Measurements from ENCODE around the gene ACSM6. TPM values are rescaled to one million over a fixed set of nuclear protein-coding genes. Genes with fewer than 3 reads are reported as not detected.
"Not testable (repeated sequence)": the region's sequence is repeated elsewhere in the genome, so short reads cannot be mapped to it uniquely, and the experiment has no call there.

ACSM6 gene
- total and polyA plus RNA-seq, 2 donors (not counting 1 experiment from before 2014, with no cell fraction given): not detected

DNA sequence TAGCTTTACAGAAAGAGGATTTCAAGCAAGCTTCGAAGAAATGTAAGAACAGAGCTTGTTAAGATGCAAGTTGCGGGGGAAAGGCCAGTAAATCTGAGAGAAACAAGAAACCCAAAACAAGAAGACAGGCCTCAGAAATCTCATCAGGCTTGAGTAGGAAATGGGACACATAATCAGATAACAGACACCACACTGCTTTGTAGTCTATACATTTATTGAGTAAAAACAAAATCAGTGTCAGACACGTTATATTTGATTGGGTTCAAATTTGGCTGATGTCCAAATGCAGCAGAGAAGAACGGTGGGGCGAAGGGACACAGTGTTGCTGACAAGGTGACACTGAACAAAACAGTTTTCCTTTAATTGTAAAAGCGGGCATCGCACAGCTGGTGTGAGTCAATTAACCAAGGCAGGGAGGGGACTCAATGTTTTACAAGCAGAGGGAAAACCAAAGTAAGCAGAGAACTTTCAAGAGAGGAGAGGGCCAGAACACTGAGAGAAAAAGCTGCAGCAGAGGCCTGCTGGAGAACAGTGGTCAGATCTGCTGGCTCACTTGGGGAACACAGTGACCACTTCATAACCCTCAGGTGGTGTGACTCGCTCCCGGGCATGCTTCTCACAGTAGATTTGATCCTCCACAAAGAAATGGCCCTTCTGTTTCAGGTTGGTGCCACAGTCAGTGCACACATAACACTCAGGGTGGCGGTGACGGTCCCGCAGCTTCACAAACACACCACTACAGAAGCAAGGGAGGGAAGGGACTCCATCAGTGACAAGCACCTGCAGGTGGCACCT lies 43.5 kb downstream of the ACSM6 start:
- Histone ChIP-seq H3K4me1 (ENCODE audit: control insufficient read depth, extremely low read depth, insufficient read depth, low read length) (peaks cover 17% of the 10 kb centered on the region), H3K36me3 (ENCODE audit: control insufficient read depth, insufficient read depth, low read length) (peaks cover 20% of the 10 kb centered on the region), H3K4me3 (replicated peaks in 1 of 4; ENCODE audit: control extremely low read depth in 1 of 4, insufficient read depth in 1 of 4, low read depth in 3 of 4, low read length in 4 of 4) (no peak overlapping the region), H3K4me2 (ENCODE audit: extremely low read depth, insufficient read depth, low read length) (no peak overlapping the region), H3K27me3 (ENCODE audit: control insufficient read depth, insufficient read depth, low read length) (no peaks in the 10 kb centered on the region), H3K27ac (ENCODE audit: insufficient read depth, low read length) (peak overlapping the region; percentile 16), H3K9ac (ENCODE audit: insufficient read depth, low read length) (no peak overlapping the region), H3K79me2 (ENCODE audit: control insufficient read depth, insufficient read depth, low read length) (no peaks in the 10 kb centered on the region), H4K20me1 (ENCODE audit: control insufficient read depth, extremely low read depth, insufficient read depth, low read length) (no peaks in the 10 kb centered on the region), H2AFZ (ENCODE audit: low read length) (no peak overlapping the region), H3K9me3 (ENCODE audit: control insufficient read depth, insufficient read depth, low read depth, low read length) (no peaks in the 10 kb centered on the region)
- TF ChIP-seq, protein P1, sequence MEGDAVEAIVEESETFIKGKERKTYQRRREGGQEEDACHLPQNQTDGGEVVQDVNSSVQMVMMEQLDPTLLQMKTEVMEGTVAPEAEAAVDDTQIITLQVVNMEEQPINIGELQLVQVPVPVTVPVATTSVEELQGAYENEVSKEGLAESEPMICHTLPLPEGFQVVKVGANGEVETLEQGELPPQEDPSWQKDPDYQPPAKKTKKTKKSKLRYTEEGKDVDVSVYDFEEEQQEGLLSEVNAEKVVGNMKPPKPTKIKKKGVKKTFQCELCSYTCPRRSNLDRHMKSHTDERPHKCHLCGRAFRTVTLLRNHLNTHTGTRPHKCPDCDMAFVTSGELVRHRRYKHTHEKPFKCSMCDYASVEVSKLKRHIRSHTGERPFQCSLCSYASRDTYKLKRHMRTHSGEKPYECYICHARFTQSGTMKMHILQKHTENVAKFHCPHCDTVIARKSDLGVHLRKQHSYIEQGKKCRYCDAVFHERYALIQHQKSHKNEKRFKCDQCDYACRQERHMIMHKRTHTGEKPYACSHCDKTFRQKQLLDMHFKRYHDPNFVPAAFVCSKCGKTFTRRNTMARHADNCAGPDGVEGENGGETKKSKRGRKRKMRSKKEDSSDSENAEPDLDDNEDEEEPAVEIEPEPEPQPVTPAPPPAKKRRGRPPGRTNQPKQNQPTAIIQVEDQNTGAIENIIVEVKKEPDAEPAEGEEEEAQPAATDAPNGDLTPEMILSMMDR (conservative IDR thresholded peaks at IDR 0.05 in 1 of 2, IDR thresholded peaks at IDR 0.05 in 1 of 2; ENCODE audit: low read depth in 1 of 2, low read length in 2 of 2): no peak
- TF ChIP-seq EZH2 (IDR thresholded peaks at IDR 0.05; ENCODE audit: low read length, missing control alignments): no peak
- DNase-seq (ENCODE audit: low read depth in 2 of 2): peak in 1 of 2 donors; percentile 40

DNA sequence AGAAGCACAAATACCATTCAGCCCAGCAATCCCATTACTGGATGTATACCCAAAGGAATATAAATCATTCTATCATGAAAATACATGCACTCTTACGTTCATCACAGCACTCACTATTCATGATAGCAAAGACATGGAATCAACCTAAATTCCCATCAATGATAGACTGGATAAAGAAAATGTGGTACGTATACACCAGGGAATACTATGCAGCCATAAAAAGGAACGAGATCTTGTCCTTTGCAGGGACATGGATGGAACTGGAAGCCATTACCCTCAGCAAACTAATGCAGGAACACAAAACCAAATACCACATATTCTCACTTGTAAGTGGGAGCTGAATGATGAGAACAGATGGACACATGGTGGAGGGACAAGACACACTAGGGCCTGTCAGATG lies 46.1 kb downstream of the ACSM6 start:
- H4K20me1 ChIP-seq (ENCODE audit: control insufficient read depth, extremely low read depth, insufficient read depth, low read length); H3K27ac ChIP-seq (ENCODE audit: insufficient read depth, low read length); H3K79me2 ChIP-seq (ENCODE audit: control insufficient read depth, insufficient read depth, low read length); H3K27me3 ChIP-seq (ENCODE audit: control insufficient read depth, insufficient read depth, low read length); H3K4me3 ChIP-seq (replicated peaks in 1 of 4; ENCODE audit: control extremely low read depth in 1 of 4, insufficient read depth in 1 of 4, low read depth in 3 of 4, low read length in 4 of 4); H3K9ac ChIP-seq (ENCODE audit: insufficient read depth, low read length); H3K9me3 ChIP-seq (ENCODE audit: control insufficient read depth, insufficient read depth, low read depth, low read length); H2AFZ ChIP-seq (ENCODE audit: low read length); DNase-seq (ENCODE audit: low read depth in 2 of 2); H3K4me2 ChIP-seq (ENCODE audit: extremely low read depth, insufficient read depth, low read length): not testable (repeated sequence)
- Histone ChIP-seq H3K4me1 (ENCODE audit: control insufficient read depth, extremely low read depth, insufficient read depth, low read length) (peaks cover 19% of the 10 kb centered on the region), H3K36me3 (ENCODE audit: control insufficient read depth, insufficient read depth, low read length) (peaks cover 17% of the 10 kb centered on the region)

DNA sequence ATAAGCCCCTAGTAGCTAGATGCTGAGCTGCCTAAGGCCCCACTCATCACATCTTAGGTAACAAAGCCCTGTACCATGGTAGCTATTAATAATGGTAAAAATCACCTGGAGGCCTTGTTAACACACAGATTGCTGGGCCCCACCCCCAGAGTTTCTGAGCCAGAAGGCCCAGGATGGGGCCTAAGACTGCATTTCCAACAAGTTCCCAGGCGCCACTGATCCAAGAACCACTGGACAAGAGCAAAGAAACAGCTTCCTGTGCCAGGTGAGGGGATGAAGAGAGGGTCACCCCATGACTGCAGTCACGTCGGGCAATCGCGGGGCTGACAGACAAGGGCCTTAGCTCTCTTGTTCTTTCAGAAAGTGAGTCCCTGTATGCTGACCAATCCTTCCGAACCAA lies 46.8 kb downstream of the ACSM6 start:
- H3K4me1 ChIP-seq (ENCODE audit: control insufficient read depth, extremely low read depth, insufficient read depth, low read length): peaks cover 16% of the 10 kb centered on the region
- H3K79me2 ChIP-seq (ENCODE audit: control insufficient read depth, insufficient read depth, low read length): no peaks in the 10 kb centered on the region
- no peak overlapping the region for H3K4me3 ChIP-seq (replicated peaks in 1 of 4; ENCODE audit: control extremely low read depth in 1 of 4, insufficient read depth in 1 of 4, low read depth in 3 of 4, low read length in 4 of 4)
- DNase-seq (ENCODE audit: low read depth in 2 of 2): no peak
- H2AFZ ChIP-seq (ENCODE audit: low read length): no peak overlapping the region
- TF ChIP-seq, protein P1 (conservative IDR thresholded peaks at IDR 0.05 in 1 of 2, IDR thresholded peaks at IDR 0.05 in 1 of 2; ENCODE audit: low read depth in 1 of 2, low read length in 2 of 2): no peak
- no peak for TF ChIP-seq EZH2 (IDR thresholded peaks at IDR 0.05; ENCODE audit: low read length, missing control alignments)
- H3K27me3 ChIP-seq (ENCODE audit: control insufficient read depth, insufficient read depth, low read length): no peaks in the 10 kb centered on the region
- no peak overlapping the region for H3K9ac ChIP-seq (ENCODE audit: insufficient read depth, low read length)
- H3K27ac ChIP-seq (ENCODE audit: insufficient read depth, low read length): no peak overlapping the region
- H3K4me2 ChIP-seq (ENCODE audit: extremely low read depth, insufficient read depth, low read length): no peak overlapping the region
- H3K36me3 ChIP-seq (ENCODE audit: control insufficient read depth, insufficient read depth, low read length): peaks cover 21% of the 10 kb centered on the region
- no peaks in the 10 kb centered on the region for H3K9me3 ChIP-seq (ENCODE audit: control insufficient read depth, insufficient read depth, low read depth, low read length)
- H4K20me1 ChIP-seq (ENCODE audit: control insufficient read depth, extremely low read depth, insufficient read depth, low read length): no peaks in the 10 kb centered on the region
